Ecto neural progenitor cell (in vitro differentiated cells): ENCODE data around the gene NR4A3.
"Not testable (repeated sequence)": the region's sequence is repeated elsewhere in the genome, so short reads cannot be mapped to it uniquely, and the experiment has no call there.

Source experiments
- DNase-seq: peaks from one replicate; pipeline ENCODE4 v3.0.0-alpha.2; 2018; ENCODE audit warnings: low spot score

Gene NR4A3

GRCh38 chr9:99834474-99834873 lies 12.8 kb downstream of the NR4A3 start:
- DNase-seq: no peak

GRCh38 chr9:99835142-99835541 lies 13.5 kb downstream of the NR4A3 start:
- DNase-seq: no peak

GRCh38 chr9:99835581-99835980 lies 13.9 kb downstream of the NR4A3 start:
- DNase-seq: no peak

- no peak for DNase-seq
Observed at GRCh38 chr9:99840072-99840471, 18.4 kb downstream of the NR4A3 start.

- DNase-seq: no peak
Observed at GRCh38 chr9:99845063-99845462, 23.4 kb downstream of the NR4A3 start.

- DNase-seq: no peak
Observed at GRCh38 chr9:99848447-99848846, 26.8 kb downstream of the NR4A3 start.

GRCh38 chr9:99850736-99851499 lies 29.2 kb downstream of the NR4A3 start:
- DNase-seq: no peak

GRCh38 chr9:99851500-99851822 lies 29.8 kb downstream of the NR4A3 start:
- DNase-seq: no peak

- no peak for DNase-seq
Observed at GRCh38 chr9:99852617-99853016, 30.9 kb downstream of the NR4A3 start.

GRCh38 chr9:99855467-99856176 lies 33.9 kb downstream of the NR4A3 start:
- DNase-seq: no peak

- not testable (repeated sequence) for DNase-seq
Observed at GRCh38 chr9:99857576-99857975, 35.9 kb downstream of the NR4A3 start.

- DNase-seq: no peak
Observed at GRCh38 chr9:99858087-99858486, 36.4 kb downstream of the NR4A3 start.

- peak; percentile 48 for DNase-seq
Observed at GRCh38 chr9:99859243-99859980, 37.7 kb downstream of the NR4A3 start.

- no peak for DNase-seq
Observed at GRCh38 chr9:99860266-99860665, 38.6 kb downstream of the NR4A3 start.

- no peak for DNase-seq
Observed at GRCh38 chr9:99863955-99864354, 42.3 kb downstream of the NR4A3 start.

- no peak for DNase-seq
Observed at GRCh38 chr9:99866398-99866797, 44.7 kb downstream of the NR4A3 start.

GRCh38 chr9:99867536-99867935 lies 45.9 kb downstream of the NR4A3 start:
- DNase-seq: no peak

- DNase-seq: no peak
Observed at GRCh38 chr9:99867968-99868367, 46.3 kb downstream of the NR4A3 start.

- no peak for DNase-seq
Observed at GRCh38 chr9:99868845-99869244, 47.2 kb downstream of the NR4A3 start.

GRCh38 chr9:99870126-99870525 lies 48.4 kb downstream of the NR4A3 start:
- no peak for DNase-seq

GRCh38 chr9:99873531-99873930 lies 51.8 kb downstream of the NR4A3 start:
- DNase-seq: no peak

GRCh38 chr9:99873943-99874584 lies 52.4 kb downstream of the NR4A3 start:
- no peak for DNase-seq

GRCh38 chr9:99876190-99876589 lies 54.5 kb downstream of the NR4A3 start:
- DNase-seq: no peak
